GM20431 (cell line): Measurements from ENCODE around the gene ZNF618.

ENCODE experiments used
- in situ Hi-C: fragments of 300-500 bp; cut with MseI, MboI; formaldehyde crosslinking; loops from one replicate; pipeline ENCODE4 v1.15.0; 2020; ENCODE audit warnings: low sequenced_read_pairs; ENCODE audit not compliant: unreplicated experiment

Gene ZNF618

GRCh38 chr9:114049441-114050225 lies 173.5 kb downstream of the ZNF618 start:
- in situ Hi-C loops: no loop called here

- in situ Hi-C loops: no loop called here
Measured at GRCh38 chr9:114050226-114050568, 174.1 kb downstream of the ZNF618 start.

GRCh38 chr9:114050646-114051045 lies 174.5 kb downstream of the ZNF618 start:
- in situ Hi-C loops: no loop called here

GRCh38 chr9:114051281-114051680 lies 175.2 kb downstream of the ZNF618 start:
- in situ Hi-C loops: no loop called here

DNA sequence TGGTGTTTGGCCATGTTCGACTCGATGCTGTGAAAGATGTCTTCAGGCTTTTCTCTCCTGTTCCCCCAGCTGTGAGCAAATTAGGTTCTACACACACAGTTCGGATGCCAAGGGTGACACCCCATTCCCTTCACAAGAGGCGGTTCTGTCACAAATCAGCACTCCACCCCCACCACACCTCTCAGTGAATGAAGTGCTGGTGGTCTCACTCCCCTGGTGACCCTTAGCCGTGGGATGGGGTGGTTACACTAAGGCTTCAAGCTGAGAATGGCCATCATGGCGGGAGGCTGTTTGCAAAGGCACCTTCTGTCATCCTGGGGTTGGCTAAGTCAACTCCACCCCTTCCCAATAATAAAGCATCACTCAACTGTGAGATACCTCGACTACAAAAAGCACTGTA lies 175.6 kb downstream of the ZNF618 start:
- in situ Hi-C loops: no loop called here

DNA sequence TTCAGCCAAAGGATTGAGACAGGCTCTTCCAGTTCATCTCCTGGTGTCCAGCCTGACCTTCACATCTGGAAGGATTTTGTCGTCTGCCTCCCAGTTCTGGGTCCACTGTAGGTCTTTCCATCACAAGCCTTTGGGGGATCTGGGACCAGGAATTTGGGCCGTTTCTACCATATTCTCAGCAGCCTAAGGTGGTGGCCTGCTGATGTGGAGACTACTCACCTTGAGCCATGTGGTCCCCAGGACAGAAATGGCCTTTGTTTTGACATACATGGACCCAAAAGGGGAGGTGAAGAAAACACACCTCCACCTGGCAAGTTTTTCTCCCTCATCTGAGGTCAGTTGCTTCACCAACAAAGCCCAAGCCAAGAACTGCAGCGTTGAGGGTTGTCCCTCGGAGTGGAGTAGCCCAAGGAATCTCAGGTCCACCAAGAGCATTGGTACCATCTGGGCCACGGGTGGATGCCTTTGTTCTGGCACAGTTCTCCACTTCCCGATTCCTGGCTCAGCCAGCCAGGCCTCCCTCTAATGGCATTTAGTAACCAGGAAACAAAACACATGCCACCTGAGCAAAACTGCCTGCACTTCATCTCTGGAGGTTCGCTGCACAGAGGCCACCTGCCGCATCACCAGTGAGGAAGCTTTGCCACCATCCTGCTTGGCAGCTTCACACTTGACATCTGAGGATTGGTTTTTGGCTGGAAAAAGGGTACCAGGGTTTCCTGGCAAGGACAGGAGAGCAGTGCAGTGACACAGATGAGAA lies 177.3 kb downstream of the ZNF618 start:
- in situ Hi-C loops: no loop called here

DNA sequence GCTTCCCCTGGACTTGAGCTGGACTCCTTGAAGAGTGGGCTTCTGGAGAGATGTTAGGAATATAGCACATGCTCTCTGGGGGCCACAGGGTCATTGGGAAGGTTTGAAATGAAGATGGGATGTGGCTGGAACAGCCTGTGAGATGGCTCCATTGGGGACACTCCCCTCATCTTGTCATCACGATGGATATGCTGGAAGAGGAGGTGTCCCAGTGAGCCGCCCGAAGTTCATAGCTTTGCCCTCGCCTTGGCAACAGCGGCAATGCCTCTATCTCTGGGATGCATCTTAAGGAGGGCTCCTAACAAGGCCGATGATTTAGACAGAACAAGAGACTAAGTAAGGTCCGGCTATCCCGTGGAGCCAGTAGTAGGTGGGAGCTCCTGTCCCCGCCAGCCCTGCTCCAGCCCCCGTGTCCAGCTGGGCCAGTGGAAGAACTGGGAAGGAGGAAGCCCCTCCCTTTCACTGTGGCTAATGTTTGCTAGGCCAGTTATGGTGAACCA lies 178.1 kb downstream of the ZNF618 start:
- in situ Hi-C loops: no loop called here

DNA sequence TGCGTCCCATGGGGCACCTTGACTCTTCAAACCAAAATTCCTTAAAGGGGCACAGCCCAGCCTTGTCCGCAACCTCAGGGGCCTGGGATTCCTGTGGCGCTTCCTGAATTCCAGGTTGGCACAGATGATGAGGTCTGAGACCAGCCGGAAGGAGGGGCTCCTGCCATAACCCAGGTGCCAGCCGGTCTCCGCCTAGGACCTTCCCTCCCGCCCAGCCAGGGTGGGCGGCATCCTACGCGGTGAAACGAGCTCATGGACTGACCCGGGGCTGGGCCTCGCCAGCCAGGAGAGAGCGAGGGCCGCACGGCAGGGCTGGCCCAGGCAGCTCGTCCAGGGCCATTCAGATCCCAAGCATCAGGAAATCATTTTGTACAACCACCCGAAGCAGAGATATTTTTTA lies 179.0 kb downstream of the ZNF618 start:
- in situ Hi-C loops: no loop called here

DNA sequence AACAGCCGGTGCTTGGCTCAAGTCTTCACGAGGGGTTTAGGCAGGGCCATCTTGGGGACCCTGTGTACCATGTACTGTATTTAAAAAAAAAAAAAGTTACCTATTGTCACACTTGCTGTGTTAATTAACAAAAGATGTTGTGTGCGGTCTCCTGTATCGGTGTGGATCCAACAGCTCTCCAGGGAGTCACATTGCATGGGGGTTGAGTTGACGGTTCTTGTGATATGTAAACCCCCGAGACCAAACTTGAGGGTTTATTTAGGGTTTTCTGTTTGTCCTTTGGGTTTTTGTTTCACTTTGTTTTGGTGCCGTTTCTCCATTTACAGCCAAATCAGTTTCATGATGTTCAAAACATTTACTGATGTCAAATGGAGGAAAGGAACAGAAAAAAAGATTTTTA lies 179.8 kb downstream of the ZNF618 start:
- in situ Hi-C loops: no loop called here

GRCh38 chr9:114056527-114056926 lies 180.4 kb downstream of the ZNF618 start:
- in situ Hi-C loops: no loop called here

DNA sequence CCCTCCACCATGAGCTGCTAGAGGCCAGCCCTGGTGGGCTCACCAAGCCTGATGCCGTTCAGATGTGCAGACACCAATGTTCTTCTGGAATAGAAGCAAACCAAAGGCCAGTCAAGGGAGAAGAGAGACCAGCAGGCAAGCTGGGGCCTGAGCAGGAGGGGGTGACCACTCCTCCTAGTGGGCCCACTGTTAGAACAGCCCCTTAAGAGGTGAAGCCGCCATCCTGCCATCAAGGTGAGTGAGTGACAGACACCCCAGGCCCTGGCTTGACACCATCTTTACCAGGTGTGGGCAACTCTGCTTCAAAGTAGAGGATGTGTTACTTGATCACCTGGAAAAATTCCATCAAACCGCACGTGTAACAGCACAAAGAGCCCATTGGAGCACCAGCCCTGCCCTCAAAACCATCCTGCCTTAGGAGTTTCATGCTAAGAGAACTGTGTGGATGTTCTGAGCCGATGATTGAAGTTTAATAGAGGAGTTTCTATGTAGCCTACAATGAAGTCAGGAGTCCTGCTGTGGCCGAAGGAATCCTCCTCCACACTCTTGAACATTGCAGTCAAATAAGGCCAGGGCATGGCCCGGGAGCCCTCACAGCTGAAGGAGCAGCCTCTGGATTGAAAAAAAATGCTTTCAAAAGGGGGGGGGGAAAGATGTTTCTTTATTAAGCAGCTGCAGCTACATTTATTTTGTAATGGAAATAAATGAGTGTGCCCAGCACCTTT lies 181.2 kb downstream of the ZNF618 start:
- in situ Hi-C loops: no loop called here

GRCh38 chr9:114058688-114059046 lies 182.6 kb downstream of the ZNF618 start:
- in situ Hi-C loops: no loop called here

DNA sequence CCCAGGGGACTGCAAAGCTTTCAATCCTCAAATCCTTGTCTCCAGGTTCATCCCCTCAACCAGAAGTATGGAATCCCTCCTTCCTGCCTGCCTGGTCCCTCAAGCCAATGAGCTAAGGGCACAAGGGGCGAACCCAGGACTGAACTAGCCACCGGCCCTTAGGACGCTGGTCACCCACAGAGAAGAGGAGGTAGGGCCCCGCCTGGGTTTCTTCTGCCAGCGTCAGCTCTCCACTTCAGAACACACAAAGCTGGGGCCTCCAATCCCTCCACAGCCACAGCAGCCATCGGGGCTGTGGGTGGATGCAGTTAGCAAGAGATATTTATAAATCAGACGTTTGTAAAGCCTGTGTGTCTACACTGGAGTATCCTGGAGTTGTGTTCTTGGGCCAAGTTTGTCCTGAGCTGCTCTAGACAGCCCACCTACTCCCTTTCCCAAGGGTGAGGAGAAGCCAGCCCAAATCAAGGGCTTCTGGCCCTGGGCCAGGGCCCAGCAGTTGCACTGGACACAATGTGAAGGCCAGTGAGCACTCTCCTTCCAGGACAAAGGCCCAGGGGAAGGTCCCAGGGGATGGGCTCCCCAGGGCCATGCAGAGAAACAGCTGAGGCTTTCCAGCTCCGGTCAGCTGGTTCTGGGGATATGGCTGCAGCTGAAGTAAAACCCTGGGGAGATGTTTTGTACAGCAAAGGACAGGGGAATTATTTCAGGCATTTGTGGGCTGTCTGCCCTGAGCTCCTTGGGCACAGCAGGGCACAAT lies 183.1 kb downstream of the ZNF618 start:
- in situ Hi-C loops: no loop called here

- in situ Hi-C loops: no loop called here
Measured at GRCh38 chr9:114060070-114060469, 184.0 kb downstream of the ZNF618 start.

- in situ Hi-C loops: no loop called here
Measured at GRCh38 chr9:114060711-114061110, 184.6 kb downstream of the ZNF618 start.

- in situ Hi-C loops: no loop called here
Measured at GRCh38 chr9:114061292-114061691, 185.2 kb downstream of the ZNF618 start.

DNA sequence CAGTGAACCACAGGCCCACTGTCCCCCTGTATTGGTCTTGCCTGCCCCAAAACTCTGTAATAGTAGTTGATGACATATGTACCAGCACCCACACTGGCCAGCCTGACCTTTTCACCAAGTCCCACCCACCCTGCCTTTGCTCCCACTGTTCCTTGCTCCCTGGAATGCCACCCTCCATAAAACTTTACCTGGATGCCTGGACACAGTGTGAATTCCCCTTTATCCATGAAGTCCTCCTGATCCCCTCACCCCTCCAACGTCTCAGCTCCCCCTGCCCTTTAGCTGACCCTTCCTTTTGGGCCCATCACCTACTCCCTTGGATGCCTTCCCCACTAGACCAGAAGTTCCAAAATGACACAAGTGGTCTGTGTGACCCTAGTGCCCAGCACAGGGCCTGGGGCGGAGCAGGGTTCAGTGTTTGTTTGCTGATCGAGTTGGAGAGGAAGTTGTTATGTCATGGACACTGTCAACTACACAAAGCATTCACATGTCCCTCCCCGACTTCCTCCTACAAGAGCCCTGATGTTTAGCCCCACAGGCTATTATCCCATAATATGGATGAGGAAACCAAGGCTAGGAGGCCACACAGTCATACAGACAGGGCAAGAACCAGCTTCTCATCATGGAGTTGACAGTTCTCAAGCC lies 185.8 kb downstream of the ZNF618 start:
- in situ Hi-C loops: no loop called here

- in situ Hi-C loops: no loop called here
Measured at GRCh38 chr9:114065304-114065703, 189.2 kb downstream of the ZNF618 start.

DNA sequence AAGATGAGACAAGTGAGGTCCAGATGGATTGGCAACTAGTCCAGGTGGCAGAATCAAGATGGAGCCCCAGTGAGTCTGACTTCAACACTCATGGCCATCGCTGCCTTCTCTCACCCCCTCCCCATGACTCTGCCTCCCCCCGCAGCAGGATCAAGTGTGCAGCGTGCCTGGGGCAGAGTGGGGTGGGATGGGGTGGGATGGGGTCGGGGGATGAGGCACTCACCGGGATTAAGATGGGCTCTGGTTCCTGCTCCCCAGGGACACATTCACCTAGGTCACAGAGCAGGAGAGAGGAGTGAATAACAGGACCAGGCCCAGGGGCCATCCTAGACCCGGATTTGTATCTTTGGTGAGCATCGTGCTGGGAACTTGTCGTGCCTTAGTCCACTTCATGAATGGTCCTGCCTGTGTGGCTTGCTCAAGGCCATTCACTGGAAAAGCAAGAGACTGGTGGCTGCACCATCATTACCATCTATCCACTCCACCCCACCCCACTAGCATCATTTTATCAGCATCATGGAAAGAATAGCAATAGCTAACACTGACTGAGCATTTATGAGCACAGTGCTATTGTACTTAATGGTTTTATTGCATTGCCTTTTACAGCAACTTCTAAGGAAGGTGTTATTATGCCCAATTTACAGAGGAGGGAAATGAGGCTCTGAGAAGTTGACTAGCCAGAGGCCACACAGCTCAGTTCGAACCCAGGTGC lies 193.5 kb downstream of the ZNF618 start:
- in situ Hi-C loops: no loop called here
